HG02884 (cell line): Measurements from ENCODE around the gene EFR3B.

Experiments used
- ATAC-seq: cut with Tn5 transposase; IDR thresholded peaks from one replicate; pipeline ENCODE4 v1.9.1; 2021; ENCODE audit warnings: mild to moderate bottlenecking, moderate library complexity; ENCODE audit not compliant: unreplicated experiment

The EFR3B gene

GRCh38 chr2:25176541-25177181 lies 134.8 kb downstream of the EFR3B start:
- no peak for ATAC-seq

- no peak for ATAC-seq
Observed at GRCh38 chr2:25177211-25177611, 135.3 kb downstream of the EFR3B start.

GRCh38 chr2:25178976-25179375 lies 137.1 kb downstream of the EFR3B start:
- ATAC-seq: no peak

- ATAC-seq: no peak
Observed at GRCh38 chr2:25184254-25184653, 142.4 kb downstream of the EFR3B start.

GRCh38 chr2:25187729-25188350 lies 146.0 kb downstream of the EFR3B start:
- ATAC-seq: no peak

- ATAC-seq: no peak
Observed at GRCh38 chr2:25188405-25188804, 146.5 kb downstream of the EFR3B start.

- no peak for ATAC-seq
Observed at GRCh38 chr2:25190536-25190935, 148.7 kb downstream of the EFR3B start.

- no peak for ATAC-seq
Observed at GRCh38 chr2:25194576-25195122, 152.8 kb downstream of the EFR3B start.

- ATAC-seq: no peak
Observed at GRCh38 chr2:25197336-25198208, 155.7 kb downstream of the EFR3B start.

- ATAC-seq: no peak
Observed at GRCh38 chr2:25198209-25198525, 156.3 kb downstream of the EFR3B start.

GRCh38 chr2:25198576-25198975 lies 156.7 kb downstream of the EFR3B start:
- no peak for ATAC-seq

- ATAC-seq: no peak
Observed at GRCh38 chr2:25201265-25201664, 159.4 kb downstream of the EFR3B start.

- no peak for ATAC-seq
Observed at GRCh38 chr2:25201794-25202193, 159.9 kb downstream of the EFR3B start.

- no peak for ATAC-seq
Observed at GRCh38 chr2:25202275-25202674, 160.4 kb downstream of the EFR3B start.

GRCh38 chr2:25204190-25204838 lies 162.4 kb downstream of the EFR3B start:
- no peak for ATAC-seq

GRCh38 chr2:25207078-25207545 lies 165.2 kb downstream of the EFR3B start:
- no peak for ATAC-seq
